Adrenal gland (tissue), 12 donors: ENCODE data around the gene BRD4. TPM values are rescaled to one million over a fixed set of nuclear protein-coding genes. Genes with fewer than 3 reads are reported as not detected.
A peak's percentile ranks its signal among the peaks of the same experiment; 100 is the strongest.

Experiments used
- DNase-seq, 7 donors: peaks; one replicate each; pipeline ENCODE4 v3.0.0-alpha.2; 2019 to 2020
- H3K27ac ChIP-seq, 5 donors: fragments of 200-600 bp; sonication (generic) in 4 of 5; 1 replicate in 3 of 5; 2 replicates in 2 of 5; pipeline versions ENCODE4 v1.5.1 to v1.8.0; 2016 to 2020; ENCODE audit warnings: mild to moderate bottlenecking in 1 of 5
- H3K27me3 ChIP-seq: fragments of 200-600 bp; 2 replicates; pipeline ENCODE4 v1.8.0; 2021
- H3K36me3 ChIP-seq, 2 donors: fragments of 200-600 bp; replicated peaks in 1 of 2; 1 replicate in 1 of 2; 2 replicates in 1 of 2; pipeline versions ENCODE4 v1.5.1 to v1.8.0; 2018 to 2022
- H3K4me1 ChIP-seq, 2 donors: fragments of 200-600 bp; replicated peaks in 1 of 2; 1 replicate in 1 of 2; 2 replicates in 1 of 2; pipeline versions ENCODE4 v1.5.1 to v1.8.0; 2018 to 2021
- H3K4me3 ChIP-seq, 4 donors: fragments of 200-600 bp; sonication (generic) in 3 of 4; one replicate each; pipeline ENCODE4 v1.5.1; 2016 to 2018
- H3K9me3 ChIP-seq, 3 donors: fragments of 200-600 bp; sonication (generic) in 1 of 3; replicated peaks in 1 of 3; 1 replicate in 2 of 3; 2 replicates in 1 of 3; pipeline versions ENCODE4 v1.5.1 to v1.8.0; 2016 to 2021
- POLR2A ChIP-seq, 2 donors: fragments of 450-650 bp; IDR thresholded peaks; one replicate each; pipeline ENCODE4 v1.6.1; 2017; ENCODE audit warnings: antibody characterized with exemption in 2 of 2, mild to moderate bottlenecking in 2 of 2, moderate library complexity in 1 of 2
- WGBS, 4 donors: extraction: QIAGEN DNeasy Blood & Tissue Kit in 2 of 4; methylation state at CpG; one replicate each; pipeline versions ENCODE4 v1.1.5 to v1.1.7; 2013 to 2017; 5-methylcytosine and 5-hydroxymethylcytosine counted together
- intact Hi-C, 2 donors: fragments of 100-400 bp; cut with DNase I; formaldehyde crosslinking; loops; one replicate each; pipeline versions ENCODE4 v1.14.1 to v1.15.0; 2022 to 2023
- polyA plus RNA-seq, 3 donors: library from polyadenylated mRNA; stranded (reverse); fragments of 200-250 nt in 2 of 3; fragments of 350-450 nt in 1 of 3; fragmentation: Illumina TruSeq in 1 of 3; extraction: RNeasy Lipid Tissue Mini Kit (QIAGEN cat#74804) in 1 of 3; gene quantifications; one replicate each; pipeline ENCODE4 v1.2.3, GENCODE V29; 2013 to 2014
- total RNA-seq, 9 donors: library from RNA; depleted of rRNA in 4 of 9; stranded (reverse); fragments of >200 nt in 4 of 9; fragments of 120-200 nt in 1 of 9; fragmentation: NEBNext Ultra II Directional in 1 of 9; extraction: Animal tissue kit (Norgen Biotek cat#: 25700) in 1 of 9; gene quantifications; one replicate each; pipeline versions ENCODE4 v1.1.0 to v1.2.4, GENCODE V29; 2013 to 2023
- TF ChIP-seq, protein P1 (sequence below), 6 experiments: fragments of 450-650 bp in 4 of 6; fragments of 200-600 bp in 2 of 6; sonication (generic) in 1 of 6; IDR thresholded peaks; 1 replicate in 5 of 6; 2 replicates in 1 of 6; pipeline versions ENCODE4 v1.5.1 to v1.8.0; 2016 to 2021; ENCODE audit warnings: antibody characterized with exemption in 6 of 6, mild to moderate bottlenecking in 2 of 6, moderate library complexity in 1 of 6
- donor health status: healthy with polysubstance abuse.
- donor health status: Bipolar disorder and iron deficiency.
- donor health status: DM: yes; HTN: yes; CAD: no.
- donor health status: DM: no; HTN: no; CAD: no.
- donor health status: DM: no; HTN: no; CAD: no.
- donor health status: DM: yes; HTN: yes; CAD: no.

Gene BRD4
- total and polyA plus RNA-seq, 12 donors, result 10.1 to 109 (median 34.9) TPM

GRCh38 chr19:15251010-15251748 is 81.2 kb downstream of the BRD4 start:
- Histone ChIP-seq H3K27me3 (no peaks in the 10 kb centered on the region), H3K36me3 (peaks cover 0 to 64% of the 10 kb centered on the region in 2 donors), H3K27ac (peak overlapping the region; percentile 35 to 96 (median 83)), H3K4me3 (peak overlapping the region in 1 of 4 donors; percentile 47), H3K9me3 (no peaks in the 10 kb centered on the region), H3K4me1 (peaks cover 42 to 64% of the 10 kb centered on the region in 2 donors)
- 32 to 39% (median 35%) methylated on average over 11 to 24 of the region's 24 CpGs for WGBS, 4 donors
- DNase-seq, result peak in 6 of 7 donors; percentile 63 to 76 (median 67)
- intact Hi-C loops, result loop anchor here in 1 of 2 donors (5.0 kb wide), 1 partner anchor 74 kb away; no protein-coding TSS in a partner anchor
- TF ChIP-seq, protein P1, sequence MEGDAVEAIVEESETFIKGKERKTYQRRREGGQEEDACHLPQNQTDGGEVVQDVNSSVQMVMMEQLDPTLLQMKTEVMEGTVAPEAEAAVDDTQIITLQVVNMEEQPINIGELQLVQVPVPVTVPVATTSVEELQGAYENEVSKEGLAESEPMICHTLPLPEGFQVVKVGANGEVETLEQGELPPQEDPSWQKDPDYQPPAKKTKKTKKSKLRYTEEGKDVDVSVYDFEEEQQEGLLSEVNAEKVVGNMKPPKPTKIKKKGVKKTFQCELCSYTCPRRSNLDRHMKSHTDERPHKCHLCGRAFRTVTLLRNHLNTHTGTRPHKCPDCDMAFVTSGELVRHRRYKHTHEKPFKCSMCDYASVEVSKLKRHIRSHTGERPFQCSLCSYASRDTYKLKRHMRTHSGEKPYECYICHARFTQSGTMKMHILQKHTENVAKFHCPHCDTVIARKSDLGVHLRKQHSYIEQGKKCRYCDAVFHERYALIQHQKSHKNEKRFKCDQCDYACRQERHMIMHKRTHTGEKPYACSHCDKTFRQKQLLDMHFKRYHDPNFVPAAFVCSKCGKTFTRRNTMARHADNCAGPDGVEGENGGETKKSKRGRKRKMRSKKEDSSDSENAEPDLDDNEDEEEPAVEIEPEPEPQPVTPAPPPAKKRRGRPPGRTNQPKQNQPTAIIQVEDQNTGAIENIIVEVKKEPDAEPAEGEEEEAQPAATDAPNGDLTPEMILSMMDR (IDR thresholded peaks at IDR 0.05), result no peak
- TF ChIP-seq POLR2A (IDR thresholded peaks at IDR 0.05), result no peak

DNA sequence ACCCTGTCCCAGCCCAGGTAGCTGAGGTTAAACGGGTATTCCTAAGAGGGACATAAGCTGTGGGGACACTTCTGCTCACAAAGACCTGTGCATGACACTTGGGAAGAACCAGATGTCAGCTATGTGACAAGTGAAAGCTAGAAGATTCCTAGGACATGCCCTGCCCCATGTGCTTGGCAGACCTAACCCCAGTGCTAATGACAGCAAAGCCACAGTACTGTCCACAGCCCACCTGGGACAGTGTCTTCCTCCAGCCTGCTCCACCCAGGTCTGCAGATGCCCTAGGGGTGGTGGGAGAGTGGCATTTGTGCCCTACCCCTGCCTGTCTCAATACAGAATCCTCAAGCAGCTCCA is 81.7 kb downstream of the BRD4 start:
- Histone ChIP-seq H3K9me3 (no peaks in the 10 kb centered on the region), H3K27me3 (no peaks in the 10 kb centered on the region), H3K4me3 (no peak overlapping the region), H3K36me3 (peaks cover 0 to 64% of the 10 kb centered on the region in 2 donors), H3K27ac (peak overlapping the region in 4 of 5 donors; percentile 69 to 96 (median 86)), H3K4me1 (peaks cover 42 to 64% of the 10 kb centered on the region in 2 donors)
- intact Hi-C loops, result loop anchor here in 1 of 2 donors (5.0 kb wide), 1 partner anchor 73 kb away; no protein-coding TSS in a partner anchor
- 70 to 83% (median 77%) methylated on average over 1 of the region's 1 CpG for WGBS, 4 donors
- DNase-seq, result no peak
- TF ChIP-seq, protein P1 (IDR thresholded peaks at IDR 0.05), result no peak
- no peak for TF ChIP-seq POLR2A (IDR thresholded peaks at IDR 0.05)

- intact Hi-C loops, result loop anchor here in 1 of 2 donors (5.0 kb wide), 1 partner anchor 73 kb away; no protein-coding TSS in a partner anchor
- WGBS, 4 donors, result 67 to 85% (median 75%) methylated on average over 15 of the region's 15 CpGs
Measured at GRCh38 chr19:15249972-15250639, 82.2 kb downstream of the BRD4 start.

DNA sequence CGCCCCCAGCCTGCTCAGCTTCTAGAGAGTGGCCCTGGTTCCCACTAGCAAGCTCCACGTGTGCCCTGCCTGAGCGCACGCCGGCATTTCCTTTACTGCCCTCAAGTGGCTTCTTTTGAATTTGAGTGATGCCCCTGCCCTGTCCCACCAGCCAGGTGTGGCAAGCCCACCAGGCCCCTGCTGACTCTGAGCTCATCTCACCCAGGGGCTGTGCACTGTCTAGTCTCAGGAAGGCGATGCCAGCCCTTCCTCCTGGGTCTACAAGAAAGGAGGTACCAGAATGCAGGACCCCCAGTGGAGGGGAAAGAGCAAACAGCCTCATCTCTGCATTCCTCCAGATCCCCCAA is 82.8 kb downstream of the BRD4 start:
- 57 to 100% (median 72%) methylated on average over 1 to 6 of the region's 6 CpGs for WGBS, 4 donors
- TF ChIP-seq POLR2A (IDR thresholded peaks at IDR 0.05), result no peak
- TF ChIP-seq, protein P1 (IDR thresholded peaks at IDR 0.05), result no peak
- Histone ChIP-seq H3K4me3 (no peak overlapping the region), H3K27me3 (no peaks in the 10 kb centered on the region), H3K4me1 (peaks cover 42 to 64% of the 10 kb centered on the region in 2 donors), H3K27ac (peak overlapping the region in 4 of 5 donors; percentile 69 to 96 (median 86)), H3K9me3 (no peaks in the 10 kb centered on the region), H3K36me3 (peaks cover 0 to 64% of the 10 kb centered on the region in 2 donors)
- intact Hi-C loops, result no loop called here
- DNase-seq, result no peak

More at GRCh38 chr19:15249972-15250639, 82.2 kb downstream of the BRD4 start:
- peak overlapping the region in 4 of 5 donors; percentile 69 to 96 (median 86) for H3K27ac ChIP-seq
- peaks cover 42 to 64% of the 10 kb centered on the region in 2 donors for H3K4me1 ChIP-seq
- no peaks in the 10 kb centered on the region for H3K27me3 ChIP-seq
- TF ChIP-seq, protein P1 (IDR thresholded peaks at IDR 0.05), result no peak
- TF ChIP-seq POLR2A (IDR thresholded peaks at IDR 0.05), result no peak
- H3K4me3 ChIP-seq, result no peak overlapping the region
- DNase-seq, result peak in 3 of 7 donors; percentile 46 to 67 (median 51)
- H3K9me3 ChIP-seq, result no peaks in the 10 kb centered on the region
- peaks cover 0 to 64% of the 10 kb centered on the region in 2 donors for H3K36me3 ChIP-seq
